Suppressor macrophage (primary cell): ENCODE measurements around the gene BBIP1.

Experiments used
- DNase-seq, 4 experiments: peaks; one replicate each; pipeline ENCODE4 v3.0.0-alpha.2; 2020 to 2022

The BBIP1 gene

GRCh38 chr10:110861930-110862649, 56.9 kb downstream of the BBIP1 start:
- peak; percentile 80 to 94 (median 86) for DNase-seq

DNA sequence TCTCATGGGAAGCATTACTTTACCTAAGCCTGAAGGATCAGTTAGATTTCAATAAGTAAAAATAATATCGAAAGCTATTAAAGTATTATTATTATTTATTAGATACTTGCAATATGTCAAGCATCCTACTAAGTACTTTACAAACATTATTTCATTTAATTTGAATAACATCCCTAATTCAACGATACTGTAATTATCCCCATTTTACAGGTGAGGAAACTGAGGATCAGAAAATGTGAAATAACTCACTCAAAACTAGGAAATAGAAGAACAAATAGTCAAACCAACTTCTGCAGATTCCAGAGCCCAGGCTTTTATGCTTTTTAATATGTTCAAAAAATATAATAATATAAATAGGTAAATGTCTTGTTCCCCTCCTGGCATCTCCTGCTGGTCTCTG, 57.5 kb downstream of the BBIP1 start:
- DNase-seq = no peak

DNA sequence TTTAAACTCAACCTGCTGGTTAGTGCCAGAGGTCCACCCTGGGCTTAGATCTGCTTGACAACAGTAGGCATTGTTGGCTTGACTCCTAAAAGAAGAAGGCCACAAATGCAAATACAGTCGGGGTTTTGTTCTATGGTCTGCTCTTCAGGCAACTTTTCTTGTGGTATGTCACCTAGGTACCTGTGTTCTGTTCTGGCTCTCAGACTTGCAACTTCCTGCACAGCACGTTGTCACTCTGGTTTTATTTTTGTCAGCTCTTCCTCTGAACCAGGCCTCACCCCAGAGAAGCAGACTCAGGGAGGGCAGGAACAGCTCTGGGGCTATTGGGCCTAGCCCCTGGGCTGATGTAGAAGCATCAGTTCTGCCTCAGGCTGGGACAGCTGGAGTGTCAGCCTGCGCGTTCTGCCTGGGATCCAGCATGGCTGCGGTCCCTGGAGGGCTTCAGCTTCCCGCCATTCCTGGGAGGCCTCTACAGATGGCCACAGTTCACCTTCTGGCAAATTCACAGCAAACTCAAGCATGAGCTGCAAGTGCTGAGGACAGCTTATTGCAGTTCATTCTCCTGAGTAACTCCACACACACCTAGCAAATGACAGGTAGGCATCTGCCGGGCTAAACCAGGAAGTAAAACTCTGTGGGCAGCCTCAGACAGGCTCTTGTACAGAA, 58.3 kb downstream of the BBIP1 start:
- DNase-seq = no peak

DNA sequence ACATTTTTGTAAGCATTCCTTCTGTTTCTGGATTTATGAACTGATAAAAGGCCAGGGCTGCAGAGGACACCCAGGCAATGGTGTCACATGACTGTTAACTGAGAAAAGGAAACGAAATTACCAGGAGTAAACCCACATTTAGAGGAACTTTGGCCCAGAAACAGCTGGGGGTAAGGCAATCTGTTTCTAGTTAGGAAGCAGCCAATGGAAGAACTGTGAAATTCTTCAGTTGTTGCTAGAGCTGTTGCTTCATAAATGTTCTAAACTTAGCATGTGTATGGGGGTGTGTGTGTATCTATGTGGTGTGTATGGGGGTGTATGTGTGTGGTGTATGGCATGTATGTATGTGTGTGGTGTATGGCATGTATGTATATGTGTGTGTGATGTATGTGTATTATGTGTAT, 59.0 kb downstream of the BBIP1 start:
- DNase-seq = peak; percentile 77 to 92 (median 84)

DNA sequence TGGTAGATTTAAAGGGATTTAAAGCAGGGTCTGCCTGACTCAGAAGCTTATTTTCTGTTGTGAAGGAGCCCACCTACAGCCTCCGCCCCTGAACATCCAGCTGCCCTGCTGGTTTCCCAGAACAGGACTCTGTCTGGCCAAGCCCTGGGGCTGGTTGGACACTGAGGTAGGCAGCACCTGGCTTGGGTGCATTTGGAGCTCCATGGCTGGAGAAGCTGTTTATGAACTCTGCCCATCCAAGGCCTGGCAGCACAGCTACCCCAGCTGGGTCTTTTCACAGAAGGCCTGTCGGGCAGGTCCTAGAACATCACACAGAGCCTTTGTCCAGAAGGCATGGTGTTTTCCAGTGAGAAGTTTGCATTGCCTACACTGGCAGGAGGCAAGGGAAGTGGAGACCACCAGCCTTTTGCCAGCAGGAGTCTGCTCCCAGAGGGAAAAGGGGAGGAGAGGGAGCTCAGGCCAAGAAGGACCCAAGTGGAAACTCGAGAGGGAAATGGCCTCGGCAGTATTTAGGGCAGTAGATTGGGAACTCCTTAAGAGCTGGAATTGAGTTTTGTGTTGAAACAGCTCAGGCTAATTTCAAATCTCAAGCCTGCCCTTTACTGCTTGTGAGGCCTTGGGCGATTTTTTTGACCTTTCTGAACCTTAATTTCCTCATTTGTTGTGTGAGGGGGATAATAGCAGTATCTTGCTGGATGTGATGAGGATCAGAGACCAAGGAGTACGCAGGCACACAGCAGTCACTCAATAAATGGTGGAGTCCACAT, 59.6 kb downstream of the BBIP1 start:
- DNase-seq = peak; percentile 60 to 85 (median 74)

- DNase-seq = no peak
These were observed 60.6 kb downstream of the BBIP1 start for GRCh38 chr10:110858297-110858934.

GRCh38 chr10:110857265-110858171, 61.5 kb downstream of the BBIP1 start:
- DNase-seq = peak; percentile 56 to 77 (median 74)

GRCh38 chr10:110853921-110854605, 64.9 kb downstream of the BBIP1 start:
- DNase-seq = no peak

- DNase-seq = no peak
These were observed 66.0 kb downstream of the BBIP1 start for GRCh38 chr10:110852947-110853346.

DNA sequence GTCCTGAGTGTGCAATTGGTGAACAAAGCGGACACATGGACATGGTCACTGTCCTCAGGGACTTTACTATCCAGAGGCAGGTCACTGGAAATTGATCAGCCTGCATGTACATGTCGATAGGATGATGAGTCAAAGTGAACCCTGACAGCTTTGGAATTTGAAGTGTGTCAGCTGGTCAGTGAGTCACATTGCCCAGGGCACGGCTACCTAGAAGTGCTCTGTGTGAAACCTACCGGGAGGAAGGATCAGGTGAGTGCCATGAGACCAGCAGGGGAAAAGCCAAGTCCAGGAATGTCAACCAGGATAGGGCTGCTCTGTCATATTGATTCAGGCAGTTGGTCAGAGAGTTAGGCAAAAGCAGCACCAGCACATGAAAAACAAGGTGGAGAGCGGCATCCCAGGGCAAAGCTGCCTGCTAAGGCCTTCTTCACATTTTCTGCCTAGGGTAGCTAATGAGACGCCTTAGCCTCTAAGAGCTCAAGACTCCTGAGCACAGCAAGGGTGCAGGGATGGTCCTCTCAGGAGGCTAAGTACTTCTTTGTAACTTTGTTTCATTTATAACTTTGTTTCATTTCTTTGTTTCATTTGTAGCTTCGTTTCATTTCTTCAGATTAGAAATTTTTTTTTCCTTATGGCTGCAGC, 66.6 kb downstream of the BBIP1 start:
- no peak for DNase-seq

GRCh38 chr10:110851020-110851612, 67.9 kb downstream of the BBIP1 start:
- DNase-seq = peak in 3 of 4 experiments; percentile 26 to 45 (median 35)

- DNase-seq = no peak
These were observed 68.9 kb downstream of the BBIP1 start for GRCh38 chr10:110850099-110850498.
